Astrocyte of the cerebellum (primary cell): ENCODE measurements around the gene GRPR.

Experiments
- DNase-seq: peaks from one replicate; pipeline ENCODE4 v3.0.0-alpha.2; 2011; ENCODE audit warnings: low read depth
- H3K4me3 ChIP-seq: 2 replicates; pipeline ENCODE4 v1.5.1; 2011; ENCODE audit warnings: mild to moderate bottlenecking, low read depth, low read length, moderate library complexity
- in situ Hi-C: cut with HindIII; loops from 2 replicates; pipeline ENCODE4 v1.10.0; 2017; ENCODE audit warnings: low sequenced_read_pairs
- TF ChIP-seq, protein P1 (sequence below): IDR thresholded peaks from 2 replicates; pipeline ENCODE4 v1.5.1; 2012; ENCODE audit warnings: low read length, low read depth, moderate library complexity, mild to moderate bottlenecking; ENCODE audit errors: missing control alignments

Gene GRPR

DNA sequence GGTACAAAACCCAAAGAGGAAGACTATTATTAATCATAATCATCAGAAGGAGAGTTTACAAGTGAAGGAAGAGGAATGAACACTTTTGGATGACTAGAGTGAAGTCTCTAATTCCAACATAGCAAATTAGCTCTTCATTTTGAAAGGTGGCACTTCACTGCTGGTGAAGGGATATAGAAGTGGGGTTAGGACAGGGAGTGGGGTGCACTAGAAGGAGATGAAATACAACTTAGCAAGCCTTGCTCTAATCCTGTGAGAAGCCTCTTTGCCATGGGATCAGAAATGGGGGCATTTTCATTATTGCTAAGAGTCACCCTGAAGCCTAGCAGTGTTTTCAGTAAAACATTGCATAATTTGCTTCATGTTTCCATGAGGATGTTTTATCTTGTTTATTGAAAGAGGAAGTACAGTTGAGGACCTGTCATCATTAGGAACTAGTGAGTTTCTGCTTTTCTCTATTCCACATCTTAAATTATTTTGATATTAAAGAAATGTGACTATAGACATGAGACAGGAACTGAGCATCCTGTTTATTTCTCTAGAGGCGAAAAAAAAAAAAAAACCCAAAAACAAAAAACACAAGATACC lies 9.3 kb upstream of the GRPR start:
- no peak for DNase-seq
- no peak overlapping the region for H3K4me3 ChIP-seq
- TF ChIP-seq, protein P1, sequence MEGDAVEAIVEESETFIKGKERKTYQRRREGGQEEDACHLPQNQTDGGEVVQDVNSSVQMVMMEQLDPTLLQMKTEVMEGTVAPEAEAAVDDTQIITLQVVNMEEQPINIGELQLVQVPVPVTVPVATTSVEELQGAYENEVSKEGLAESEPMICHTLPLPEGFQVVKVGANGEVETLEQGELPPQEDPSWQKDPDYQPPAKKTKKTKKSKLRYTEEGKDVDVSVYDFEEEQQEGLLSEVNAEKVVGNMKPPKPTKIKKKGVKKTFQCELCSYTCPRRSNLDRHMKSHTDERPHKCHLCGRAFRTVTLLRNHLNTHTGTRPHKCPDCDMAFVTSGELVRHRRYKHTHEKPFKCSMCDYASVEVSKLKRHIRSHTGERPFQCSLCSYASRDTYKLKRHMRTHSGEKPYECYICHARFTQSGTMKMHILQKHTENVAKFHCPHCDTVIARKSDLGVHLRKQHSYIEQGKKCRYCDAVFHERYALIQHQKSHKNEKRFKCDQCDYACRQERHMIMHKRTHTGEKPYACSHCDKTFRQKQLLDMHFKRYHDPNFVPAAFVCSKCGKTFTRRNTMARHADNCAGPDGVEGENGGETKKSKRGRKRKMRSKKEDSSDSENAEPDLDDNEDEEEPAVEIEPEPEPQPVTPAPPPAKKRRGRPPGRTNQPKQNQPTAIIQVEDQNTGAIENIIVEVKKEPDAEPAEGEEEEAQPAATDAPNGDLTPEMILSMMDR = no peak
- in situ Hi-C loops = no loop called here

DNA sequence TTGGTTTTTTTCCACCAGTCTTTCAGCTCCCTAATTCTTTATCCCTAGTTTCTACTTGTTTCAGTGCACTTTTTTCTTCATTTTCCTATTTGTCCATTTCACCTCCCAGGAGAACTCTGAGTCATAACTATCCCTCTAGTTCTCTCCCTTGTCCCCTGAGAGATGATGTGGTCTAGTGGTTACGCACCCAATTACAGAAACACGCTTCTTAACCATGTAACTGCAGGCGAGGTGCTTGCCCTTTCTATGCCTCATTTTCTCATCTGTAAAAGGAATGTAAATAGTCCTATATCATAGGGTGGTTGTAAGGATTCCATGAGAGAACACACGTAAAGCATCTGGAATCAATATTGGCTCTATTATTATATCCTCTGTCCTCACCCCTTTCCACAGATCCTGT lies 8.8 kb upstream of the GRPR start:
- TF ChIP-seq, protein P1 = no peak
- H3K4me3 ChIP-seq = no peak overlapping the region
- peak; percentile 82 for DNase-seq
- in situ Hi-C loops = no loop called here

GRCh38 chrX:16119353-16120220 lies 3.8 kb upstream of the GRPR start:
- H3K4me3 ChIP-seq = no peak overlapping the region
- no peak for DNase-seq
- in situ Hi-C loops = no loop called here
- TF ChIP-seq, protein P1 = no peak

GRCh38 chrX:16120431-16120830 lies 2.9 kb upstream of the GRPR start:
- no peak for DNase-seq
- H3K4me3 ChIP-seq = no peak overlapping the region
- in situ Hi-C loops = no loop called here
- TF ChIP-seq, protein P1 = no peak

GRCh38 chrX:16124201-16124600 lies 836 bp downstream of the GRPR start:
- TF ChIP-seq, protein P1 = no peak
- DNase-seq = no peak
- H3K4me3 ChIP-seq = no peak overlapping the region
- in situ Hi-C loops = no loop called here

DNA sequence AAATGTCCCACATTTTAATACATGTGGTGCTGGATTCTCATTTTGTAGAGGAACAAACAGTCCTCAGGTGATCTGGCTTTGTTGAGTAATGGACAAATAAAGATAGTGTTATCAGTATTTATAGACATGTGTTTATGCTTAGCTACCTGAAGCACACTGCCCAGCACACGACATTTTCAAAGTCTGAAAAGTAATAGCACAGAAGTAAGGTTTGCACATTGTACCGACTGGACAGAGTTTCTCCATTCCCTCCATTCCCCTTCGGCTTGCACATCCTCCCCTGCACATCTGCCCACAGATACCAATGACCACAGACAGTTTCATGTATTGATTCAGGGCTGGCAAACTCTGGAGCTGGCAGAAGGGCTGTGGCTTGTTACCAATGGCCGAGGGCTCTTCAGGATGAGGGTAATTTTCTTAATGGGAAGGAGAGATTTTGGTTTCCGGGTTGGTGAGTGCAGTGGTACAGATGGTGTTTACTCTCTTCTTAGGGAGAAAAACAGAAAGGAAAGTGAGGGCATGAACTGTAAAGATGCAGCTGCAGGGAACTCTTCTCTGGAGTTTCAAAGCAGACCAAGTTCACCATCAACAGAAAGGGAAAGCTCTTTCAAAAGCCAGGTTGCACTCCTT lies 2.3 kb downstream of the GRPR start:
- in situ Hi-C loops = no loop called here

More for the DNA sequence above, 2.3 kb downstream of the GRPR start:
- H3K4me3 ChIP-seq = no peak overlapping the region
- no peak for DNase-seq
- TF ChIP-seq, protein P1 = no peak
